ENCODE data around the gene RAPSN. TPM values are rescaled to one million over a fixed set of nuclear protein-coding genes. Genes with fewer than 3 reads are reported as not detected.

The RAPSN gene
- polyA plus RNA-seq, 3 donors: 1.2 TPM; not detected in 2

DNA sequence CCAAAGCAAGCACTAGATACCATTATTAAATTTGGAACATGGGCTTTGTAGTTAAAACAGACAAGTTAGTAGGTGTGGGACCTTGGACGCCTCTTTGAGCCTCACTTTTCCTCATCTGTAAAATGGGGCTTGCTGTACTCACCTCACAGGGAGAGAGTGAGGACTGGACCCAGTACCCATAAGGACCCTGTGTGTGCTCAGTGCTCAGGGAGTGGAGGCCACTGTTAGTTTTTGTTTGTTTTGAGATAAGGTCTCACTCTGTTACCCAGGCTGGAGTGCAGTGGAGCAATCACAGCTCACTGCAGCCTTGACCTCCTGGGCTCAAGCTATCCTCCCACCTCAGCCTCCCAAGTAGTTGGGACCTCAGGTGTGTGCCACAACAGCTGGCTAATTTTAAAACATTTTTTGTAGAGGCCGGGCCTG lies 8.9 kb downstream of the RAPSN start:
- Histone ChIP-seq H3K4me2 (replicated peaks; ENCODE audit: extremely low read depth, low read length, poor library complexity, severe bottlenecking) (no peak overlapping the region), H3K36me3 (replicated peaks in 1 of 2; ENCODE audit: control insufficient read depth in 1 of 2, insufficient read depth in 2 of 2, low read length in 2 of 2) (no peaks in the 10 kb centered on the region), H2AFZ (ENCODE audit: insufficient read depth, low read depth, low read length, poor library complexity, severe bottlenecking) (no peak overlapping the region), H3K79me2 (ENCODE audit: insufficient read depth, low read length) (no peaks in the 10 kb centered on the region), H3K4me1 (ENCODE audit: control insufficient read depth in 1 of 2, insufficient read depth in 2 of 2, low read length in 2 of 2) (no peaks in the 10 kb centered on the region), H4K20me1 (ENCODE audit: insufficient read depth, low read length) (no peaks in the 10 kb centered on the region), H3K27ac (ENCODE audit: low read depth in 1 of 2, low read length in 2 of 2) (no peak overlapping the region), H3K9ac (ENCODE audit: insufficient read depth, low read length, poor library complexity, severe bottlenecking) (no peak overlapping the region), H3K27me3 (ENCODE audit: control insufficient read depth in 2 of 2, insufficient read depth in 2 of 2, low read length in 2 of 2) (no peaks in the 10 kb centered on the region), H3K4me3 (replicated peaks in 1 of 3; ENCODE audit: low read depth in 2 of 3, low read length in 3 of 3) (no peak overlapping the region), H3K9me3 (replicated peaks in 1 of 2; ENCODE audit: control insufficient read depth in 1 of 2, insufficient read depth in 1 of 2, low read length in 2 of 2) (no peaks in the 10 kb centered on the region)
- intact Hi-C loops (cut with micrococcal nuclease): no loop called here
- no peaks in the 10 kb centered on the region for H3K4me1 Mint-ChIP-seq
- TF ChIP-seq, protein P1, sequence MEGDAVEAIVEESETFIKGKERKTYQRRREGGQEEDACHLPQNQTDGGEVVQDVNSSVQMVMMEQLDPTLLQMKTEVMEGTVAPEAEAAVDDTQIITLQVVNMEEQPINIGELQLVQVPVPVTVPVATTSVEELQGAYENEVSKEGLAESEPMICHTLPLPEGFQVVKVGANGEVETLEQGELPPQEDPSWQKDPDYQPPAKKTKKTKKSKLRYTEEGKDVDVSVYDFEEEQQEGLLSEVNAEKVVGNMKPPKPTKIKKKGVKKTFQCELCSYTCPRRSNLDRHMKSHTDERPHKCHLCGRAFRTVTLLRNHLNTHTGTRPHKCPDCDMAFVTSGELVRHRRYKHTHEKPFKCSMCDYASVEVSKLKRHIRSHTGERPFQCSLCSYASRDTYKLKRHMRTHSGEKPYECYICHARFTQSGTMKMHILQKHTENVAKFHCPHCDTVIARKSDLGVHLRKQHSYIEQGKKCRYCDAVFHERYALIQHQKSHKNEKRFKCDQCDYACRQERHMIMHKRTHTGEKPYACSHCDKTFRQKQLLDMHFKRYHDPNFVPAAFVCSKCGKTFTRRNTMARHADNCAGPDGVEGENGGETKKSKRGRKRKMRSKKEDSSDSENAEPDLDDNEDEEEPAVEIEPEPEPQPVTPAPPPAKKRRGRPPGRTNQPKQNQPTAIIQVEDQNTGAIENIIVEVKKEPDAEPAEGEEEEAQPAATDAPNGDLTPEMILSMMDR (IDR thresholded peaks at IDR 0.05): no peak
- peaks cover 0 to 3% (median 0%) of the 10 kb centered on the region in 3 donors for H3K27me3 Mint-ChIP-seq (ENCODE audit: low read depth in 3 of 3)
- H3K36me3 Mint-ChIP-seq: no peaks in the 10 kb centered on the region
- no peak for DNase-seq
- H3K27ac Mint-ChIP-seq: peak overlapping the region in 1 of 7 donors; percentile 53
- H3K9me3 Mint-ChIP-seq: no peaks in the 10 kb centered on the region
- no peak overlapping the region for H3K4me3 Mint-ChIP-seq
- 100% methylated on average over 1 of the region's 2 CpGs for WGBS (ENCODE audit: insufficient coverage)

DNA sequence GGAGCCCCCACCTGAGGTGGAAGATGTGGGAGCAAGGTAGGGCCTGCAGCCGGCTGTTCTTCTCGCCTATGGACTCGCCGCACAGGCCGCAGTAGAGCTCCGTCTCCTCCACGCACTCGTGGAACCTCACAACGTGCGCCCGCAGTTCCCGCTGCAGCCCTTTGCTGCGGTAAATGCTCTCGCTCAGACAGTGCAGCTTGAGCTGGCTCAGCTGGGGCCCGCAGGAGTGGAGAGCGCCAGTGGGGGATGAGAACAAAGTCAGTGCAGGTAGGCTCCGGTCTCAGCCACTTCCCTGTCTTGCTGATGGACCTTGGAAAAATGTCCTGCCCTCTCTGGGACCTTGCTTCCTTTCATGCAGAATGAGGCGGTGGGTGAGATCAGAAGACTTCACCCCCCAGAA lies 10.2 kb downstream of the RAPSN start:
- H3K4me1 Mint-ChIP-seq: no peaks in the 10 kb centered on the region

More for the DNA sequence above, 10.2 kb downstream of the RAPSN start:
- peak overlapping the region in 1 of 7 donors; percentile 53 for H3K27ac Mint-ChIP-seq
- Histone ChIP-seq H3K9me3 (replicated peaks in 1 of 2; ENCODE audit: control insufficient read depth in 1 of 2, insufficient read depth in 1 of 2, low read length in 2 of 2) (no peaks in the 10 kb centered on the region), H3K4me2 (replicated peaks; ENCODE audit: extremely low read depth, low read length, poor library complexity, severe bottlenecking) (no peak overlapping the region), H3K4me3 (replicated peaks in 1 of 3; ENCODE audit: low read depth in 2 of 3, low read length in 3 of 3) (no peak overlapping the region), H3K4me1 (ENCODE audit: control insufficient read depth in 1 of 2, insufficient read depth in 2 of 2, low read length in 2 of 2) (no peaks in the 10 kb centered on the region), H3K36me3 (replicated peaks in 1 of 2; ENCODE audit: control insufficient read depth in 1 of 2, insufficient read depth in 2 of 2, low read length in 2 of 2) (no peaks in the 10 kb centered on the region), H3K27me3 (ENCODE audit: control insufficient read depth in 2 of 2, insufficient read depth in 2 of 2, low read length in 2 of 2) (no peaks in the 10 kb centered on the region), H4K20me1 (ENCODE audit: insufficient read depth, low read length) (no peaks in the 10 kb centered on the region), H3K27ac (ENCODE audit: low read depth in 1 of 2, low read length in 2 of 2) (no peak overlapping the region), H2AFZ (ENCODE audit: insufficient read depth, low read depth, low read length, poor library complexity, severe bottlenecking) (no peak overlapping the region), H3K79me2 (ENCODE audit: insufficient read depth, low read length) (no peaks in the 10 kb centered on the region), H3K9ac (ENCODE audit: insufficient read depth, low read length, poor library complexity, severe bottlenecking) (no peak overlapping the region)
- peaks cover 0 to 5% (median 3%) of the 10 kb centered on the region in 3 donors for H3K27me3 Mint-ChIP-seq (ENCODE audit: low read depth in 3 of 3)
- no peaks in the 10 kb centered on the region for H3K36me3 Mint-ChIP-seq
- WGBS (ENCODE audit: insufficient coverage): 95% methylated on average over 18 of the region's 18 CpGs
- no peak for DNase-seq
- TF ChIP-seq, protein P1 (IDR thresholded peaks at IDR 0.05): no peak
- no peaks in the 10 kb centered on the region for H3K9me3 Mint-ChIP-seq
- H3K4me3 Mint-ChIP-seq: no peak overlapping the region
- intact Hi-C loops (cut with micrococcal nuclease): no loop called here
